H1 (cell line): ENCODE measurements around the gene POPDC2.

Source experiments
- BCL11A ChIP-seq, 2 experiments: IDR thresholded peaks; one replicate each; pipeline ENCODE4 v1.6.1; 2011; ENCODE audit warnings: low read depth in 2 of 2, low read length in 2 of 2, mild to moderate bottlenecking in 2 of 2
- BRCA1 ChIP-seq: IDR thresholded peaks from 2 replicates; pipeline ENCODE4 v1.6.1; 2012; ENCODE audit warnings: low read depth, low read length, improper control_type of control experiment
- CTCF ChIP-seq, 3 experiments: IDR thresholded peaks; 1 replicate in 2 of 3; 2 replicates in 1 of 3; pipeline versions ENCODE4 v1.5.1 to v1.6.1; 2011; ENCODE audit warnings: low read length in 3 of 3, mild to moderate bottlenecking in 3 of 3, inconsistent platforms in 2 of 3, low read depth in 1 of 3, moderate library complexity in 1 of 3; ENCODE audit not compliant: insufficient read depth in 1 of 3; ENCODE audit errors: control extremely low read depth in 1 of 3
- E2F6 ChIP-seq: IDR thresholded peaks from 2 replicates; pipeline ENCODE4 v1.6.1; 2012; ENCODE audit warnings: inconsistent platforms
- EP300 ChIP-seq, 2 experiments: IDR thresholded peaks; 1 replicate in 1 of 2; 2 replicates in 1 of 2; pipeline ENCODE4 v1.6.1; 2011 to 2012; ENCODE audit warnings: low read depth in 2 of 2, low read length in 2 of 2, mild to moderate bottlenecking in 2 of 2, borderline replicate concordance in 1 of 2, inconsistent platforms in 1 of 2, moderate library complexity in 1 of 2
- EZH2 ChIP-seq: fragments of 200-600 bp; sonication (generic); IDR thresholded peaks from 2 replicates; pipeline ENCODE4 v1.7.1; 2012; ENCODE audit warnings: low read depth, mild to moderate bottlenecking, moderate library complexity, low read length, inconsistent platforms; ENCODE audit not compliant: severe bottlenecking
- POLR2A ChIP-seq, 2 experiments: IDR thresholded peaks; 1 replicate in 1 of 2; 2 replicates in 1 of 2; pipeline ENCODE4 v1.6.1; 2011; ENCODE audit warnings: low read depth in 2 of 2, low read length in 2 of 2, mild to moderate bottlenecking in 2 of 2; ENCODE audit errors: control extremely low read depth in 1 of 2
- RNF2 ChIP-seq: fragments of 200-900, 300-1000 bp; sonication (generic); IDR thresholded peaks from 2 replicates; pipeline ENCODE4 v1.7.1; 2016; ENCODE audit warnings: borderline replicate concordance, low read depth, mild to moderate bottlenecking, antibody characterized with exemption, low read length; ENCODE audit not compliant: poor library complexity, severe bottlenecking; ENCODE audit errors: missing control alignments
- RXRA ChIP-seq: IDR thresholded peaks from 2 replicates; pipeline ENCODE4 v1.6.1; 2011; ENCODE audit warnings: low read depth, mild to moderate bottlenecking, low read length, moderate library complexity; ENCODE audit not compliant: insufficient read depth
- SP1 ChIP-seq: IDR thresholded peaks from 2 replicates; pipeline ENCODE4 v1.6.1; 2011; ENCODE audit warnings: low read depth, low read length

GRCh38 chr3:119643528-119643927, 16.9 kb downstream of the POPDC2 start:
- TF ChIP-seq EZH2 (no peak), CTCF (IDR thresholded peaks at IDR 0.05; ENCODE audit: control extremely low read depth in 1 of 3, insufficient read depth in 1 of 3, low read depth in 1 of 3, low read length in 3 of 3) (no peak), E2F6 (no peak), BCL11A (IDR thresholded peaks at IDR 0.05; ENCODE audit: low read depth in 2 of 2, low read length in 2 of 2) (no peak), EP300 (IDR thresholded peaks at IDR 0.05; ENCODE audit: borderline replicate concordance in 1 of 2, low read depth in 2 of 2, low read length in 2 of 2) (no peak), BRCA1 (no peak), RNF2 (no peak), SP1 (no peak), RXRA (no peak), POLR2A (IDR thresholded peaks at IDR 0.05; ENCODE audit: control extremely low read depth in 1 of 2, low read depth in 2 of 2, low read length in 2 of 2) (no peak)
